GM12878 (cell line): Measurements from ENCODE around the gene SRSF9. TPM values are rescaled to one million over a fixed set of nuclear protein-coding genes. Genes with fewer than 3 reads are reported as not detected.

Source experiments
- ATAC-seq: fragments of 200-7000 bp; cut with Tn5 transposase; 3 replicates; pipeline ENCODE4 v1.9.1; 2020; ENCODE audit warnings: mild to moderate bottlenecking, moderate library complexity
- BruUV-seq: library from RNA; stranded (reverse); fragments of 400-500 nt; replicated peaks from 2 replicates; lab custom pipeline; 2021; lab: Mats Ljungman, UMichigan
- CTCF ChIA-PET: fragments of 300-600 bp; sonication (Branson Sonifier 250); formaldehyde crosslinking; extraction: SDS; loops from one replicate; lab custom pipeline; 2021; ENCODE audit warnings: inconsistent platforms; lab: Yijun Ruan, JAX
- POLR2A ChIA-PET: fragments of 350-600 bp; formaldehyde crosslinking; extraction: SDS; loops from one replicate; lab custom pipeline; 2021; ENCODE audit warnings: inconsistent platforms; lab: Charles Lee
- RAD21 ChIA-PET: fragments of 300-600 bp; sonication (Branson Sonifier 250); formaldehyde crosslinking; loops from one replicate; lab custom pipeline; 2023; ENCODE audit warnings: antibody characterized with exemption; ENCODE audit not compliant: unreplicated experiment; lab: Charles Lee
- SMC1A ChIA-PET: fragments of 300-600 bp; sonication (Branson Sonifier 250); formaldehyde crosslinking; loops from one replicate; lab custom pipeline; 2023; ENCODE audit not compliant: unreplicated experiment, uncharacterized antibody; lab: Charles Lee
- DNase-seq: peaks from one replicate; pipeline ENCODE4 v3.0.0-alpha.2; 2011; ENCODE audit warnings: low read depth, low spot score
- FAIRE-seq: peaks from 3 replicates; lab custom pipeline; 2011; peaks lifted over from hg19 to GRCh38; lab: Jason Lieb, UNC
- H2AFZ ChIP-seq: 2 replicates; pipeline ENCODE4 v1.6.0; 2011; ENCODE audit warnings: low read depth, low read length, control low read depth; ENCODE audit not compliant: control insufficient read depth
- H3K27ac ChIP-seq: 2 replicates; pipeline ENCODE4 v1.5.1; 2011; ENCODE audit warnings: control low read depth; ENCODE audit not compliant: control insufficient read depth, insufficient read depth
- H3K27me3 ChIP-seq, 2 experiments: replicated peaks in 1 of 2; 2 replicates each; pipeline versions ENCODE4 v1.6.0 to v1.6.1; 2011; ENCODE audit warnings: low read length in 1 of 2; ENCODE audit not compliant: control insufficient read depth in 2 of 2, insufficient read depth in 2 of 2
- H3K36me3 ChIP-seq, 2 experiments: 2 replicates each; pipeline ENCODE4 v1.5.1; 2011; ENCODE audit warnings: low read length in 1 of 2; ENCODE audit not compliant: control insufficient read depth in 2 of 2, insufficient read depth in 2 of 2
- H3K4me1 ChIP-seq: 2 replicates; pipeline ENCODE4 v1.6.1; 2011; ENCODE audit warnings: mild to moderate bottlenecking, low read length, moderate library complexity, mixed read lengths; ENCODE audit not compliant: control insufficient read depth, insufficient read depth
- H3K4me2 ChIP-seq: 2 replicates; pipeline ENCODE4 v1.6.0; 2011; ENCODE audit warnings: control low read depth; ENCODE audit not compliant: control insufficient read depth, insufficient read depth
- H3K4me3 ChIP-seq: fragments of 200-600 bp; sonication (generic); 2 replicates; pipeline ENCODE4 v1.5.1; 2016
- H3K79me2 ChIP-seq: 2 replicates; pipeline ENCODE4 v1.6.0; 2011; ENCODE audit warnings: low read length; ENCODE audit not compliant: control insufficient read depth, insufficient read depth
- H3K9ac ChIP-seq: 2 replicates; pipeline ENCODE4 v1.8.0; 2011; ENCODE audit warnings: low read length, control low read depth, mixed read lengths; ENCODE audit not compliant: control insufficient read depth, insufficient read depth
- H3K9me3 ChIP-seq: replicated peaks from 3 replicates; pipeline ENCODE4 v1.5.1; 2011; ENCODE audit warnings: mild to moderate bottlenecking, low read length; ENCODE audit not compliant: control insufficient read depth, insufficient read depth
- H4K20me1 ChIP-seq: 2 replicates; pipeline ENCODE4 v1.6.0; 2011; ENCODE audit not compliant: control insufficient read depth, insufficient read depth
- BHLHE40 ChIP-seq, 2 experiments: fragments of 450-650 bp in 1 of 2; IDR thresholded peaks; 2 replicates each; pipeline ENCODE4 v1.6.1; 2011 to 2017; ENCODE audit warnings: low read depth in 2 of 2, borderline replicate concordance in 1 of 2, improper control_type of control experiment in 1 of 2, low read length in 1 of 2, mild to moderate bottlenecking in 1 of 2
- CEBPB ChIP-seq, 2 experiments: fragments of 150-350 bp in 1 of 2; IDR thresholded peaks; 2 replicates each; pipeline ENCODE4 v1.6.1; 2012 to 2014; ENCODE audit warnings: low read depth in 2 of 2, low read length in 2 of 2, borderline replicate concordance in 1 of 2, inconsistent platforms in 1 of 2
- ESRRA ChIP-seq: IDR thresholded peaks from 2 replicates; pipeline ENCODE4 v1.6.1; 2012; ENCODE audit warnings: mild to moderate bottlenecking, low read length, improper control_type of control experiment
- ETV6 ChIP-seq, 2 experiments: fragments of 450-650 bp in 1 of 2; IDR thresholded peaks in 1 of 2; conservative IDR thresholded peaks in 1 of 2; 2 replicates each; pipeline ENCODE4 v1.6.1; 2014; ENCODE audit warnings: antibody characterized with exemption in 1 of 2, borderline replicate concordance in 1 of 2, low read depth in 1 of 2, mild to moderate bottlenecking in 1 of 2, moderate library complexity in 1 of 2
- IRF4 ChIP-seq: IDR thresholded peaks from 2 replicates; pipeline ENCODE4 v1.6.1; 2011; ENCODE audit warnings: low read depth, low read length
- NR2F1 ChIP-seq: fragments of 450-650 bp; conservative IDR thresholded peaks from 2 replicates; pipeline ENCODE4 v1.6.1; 2017; ENCODE audit warnings: mild to moderate bottlenecking
- PAX5 ChIP-seq: IDR thresholded peaks from 2 replicates; pipeline ENCODE4 v1.6.1; 2011; ENCODE audit warnings: low read depth, low read length, borderline replicate concordance
- RB1 ChIP-seq: fragments of 450-650 bp; formaldehyde crosslinking; IDR thresholded peaks from 2 replicates; pipeline ENCODE4 v1.6.1; 2017; ENCODE audit warnings: mild to moderate bottlenecking, borderline replicate concordance
- RBBP5 ChIP-seq: fragments of 200-600 bp; sonication (generic); conservative IDR thresholded peaks from 2 replicates; pipeline ENCODE4 v1.6.1; 2016
- STAT3 ChIP-seq: IDR thresholded peaks from 2 replicates; pipeline ENCODE4 v1.6.1; 2011; ENCODE audit warnings: low read depth, low read length, improper control_type of control experiment
- TBL1XR1 ChIP-seq: IDR thresholded peaks from 2 replicates; pipeline ENCODE4 v1.6.1; 2012; ENCODE audit warnings: low read depth, low read length, improper control_type of control experiment
- TCF12 ChIP-seq: IDR thresholded peaks from 2 replicates; pipeline ENCODE4 v1.6.1; 2011; ENCODE audit warnings: low read depth, mild to moderate bottlenecking, low read length
- ZBED1 ChIP-seq: IDR thresholded peaks from 2 replicates; pipeline ENCODE4 v1.6.1; 2016; ENCODE audit warnings: borderline replicate concordance
- WGBS: methylation state at CpG from one replicate; pipeline ENCODE4 v1.1.6; 2016; ENCODE audit warnings: low lambda C conversion rate; ENCODE audit not compliant: insufficient replicate concordance, insufficient coverage; ENCODE audit errors: missing lambda C conversion rate; 5-methylcytosine and 5-hydroxymethylcytosine counted together
- in situ Hi-C: fragments of 300-500 bp; cut with MboI; formaldehyde crosslinking; loops from 9 replicates; pipeline ENCODE4 v1.14.3; 2018; ENCODE audit warnings: mixed read lengths
- intact Hi-C: fragments of 100-400 bp; cut with micrococcal nuclease; formaldehyde crosslinking; loops from one replicate; pipeline ENCODE4 v1.14.2; 2022; ENCODE audit not compliant: unreplicated experiment
- polyA plus RNA-seq, 11 experiments: library from polyadenylated mRNA; depleted of rRNA in 4 of 11; unstranded in 6 of 11; stranded (reverse) in 5 of 11; fragments of >200 nt; fragmentation: Nextera tagmentation in 4 of 11; fragmentation: Illumina TruSeq in 1 of 11; extraction: Ambion mirVana in 4 of 11; extraction: Trizol in 1 of 11; gene quantifications; 1 replicate in 1 of 11; 2 replicates in 10 of 11; pipeline versions ENCODE4 v1.2.1 to v1.2.3, GENCODE V29; 2011 to 2016; ENCODE audit warnings: inconsistent platforms in 2 of 11, missing spikeins in 2 of 11, low read depth in 1 of 11
- total RNA-seq, 4 experiments: library from RNA; depleted of rRNA in 3 of 4; stranded (reverse); fragments of >200 nt in 3 of 4; fragmentation: Illumina TruSeq in 1 of 4; extraction: Trizol in 1 of 4; gene quantifications; 2 replicates each; pipeline versions ENCODE4 v1.2.1 to v1.2.3, GENCODE V29; 2013 to 2021
- TF ChIP-seq, protein P1 (sequence below): fragments of 450-650 bp; IDR thresholded peaks from 2 replicates; pipeline ENCODE4 v1.6.1; 2017; ENCODE audit warnings: antibody characterized with exemption, mild to moderate bottlenecking, moderate library complexity
- TF ChIP-seq, protein P2 (sequence below): IDR thresholded peaks from 2 replicates; pipeline ENCODE4 v1.6.1; 2012; ENCODE audit warnings: low read depth, low read length, improper control_type of control experiment

The SRSF9 gene
- total and polyA plus RNA-seq, 10 of the 15 experiments (the other 5 are each of a cell fraction or from before 2014, with no cell fraction given) = 56.2 to 510 (median 186) TPM

DNA sequence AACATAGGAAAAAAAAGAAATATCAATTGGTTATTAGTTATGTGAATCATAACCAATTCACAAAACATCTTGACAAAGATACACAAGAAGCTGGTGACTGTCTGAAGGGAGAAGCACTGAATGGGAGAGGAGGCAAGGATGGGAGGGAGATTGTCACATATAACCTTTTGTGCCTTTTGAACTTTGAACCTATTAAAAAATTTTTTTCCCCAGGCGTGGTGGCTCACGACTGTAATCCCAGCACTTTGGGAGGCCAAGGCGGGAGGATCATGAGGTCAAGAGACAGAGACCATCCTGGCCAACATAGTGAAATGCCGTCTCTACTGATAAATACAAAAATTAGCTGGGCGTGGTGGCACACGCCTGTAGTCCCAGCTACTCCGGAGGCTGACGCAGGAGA, 39.0 kb upstream of the SRSF9 start:
- Histone ChIP-seq H3K9me3 (no peaks in the 10 kb centered on the region), H3K27me3 (no peaks in the 10 kb centered on the region), H2AFZ (no peak overlapping the region), H3K36me3 (peaks cover 0 to 16% of the 10 kb centered on the region in 2 experiments; a peak in 2 of 4 replicates), H3K79me2 (no peaks in the 10 kb centered on the region), H3K27ac (no peak overlapping the region), H4K20me1 (no peaks in the 10 kb centered on the region), H3K4me1 (no peaks in the 10 kb centered on the region), H3K4me3 (no peak overlapping the region), H3K4me2 (no peak overlapping the region), H3K9ac (no peak overlapping the region)
- TF ChIP-seq, protein P1, sequence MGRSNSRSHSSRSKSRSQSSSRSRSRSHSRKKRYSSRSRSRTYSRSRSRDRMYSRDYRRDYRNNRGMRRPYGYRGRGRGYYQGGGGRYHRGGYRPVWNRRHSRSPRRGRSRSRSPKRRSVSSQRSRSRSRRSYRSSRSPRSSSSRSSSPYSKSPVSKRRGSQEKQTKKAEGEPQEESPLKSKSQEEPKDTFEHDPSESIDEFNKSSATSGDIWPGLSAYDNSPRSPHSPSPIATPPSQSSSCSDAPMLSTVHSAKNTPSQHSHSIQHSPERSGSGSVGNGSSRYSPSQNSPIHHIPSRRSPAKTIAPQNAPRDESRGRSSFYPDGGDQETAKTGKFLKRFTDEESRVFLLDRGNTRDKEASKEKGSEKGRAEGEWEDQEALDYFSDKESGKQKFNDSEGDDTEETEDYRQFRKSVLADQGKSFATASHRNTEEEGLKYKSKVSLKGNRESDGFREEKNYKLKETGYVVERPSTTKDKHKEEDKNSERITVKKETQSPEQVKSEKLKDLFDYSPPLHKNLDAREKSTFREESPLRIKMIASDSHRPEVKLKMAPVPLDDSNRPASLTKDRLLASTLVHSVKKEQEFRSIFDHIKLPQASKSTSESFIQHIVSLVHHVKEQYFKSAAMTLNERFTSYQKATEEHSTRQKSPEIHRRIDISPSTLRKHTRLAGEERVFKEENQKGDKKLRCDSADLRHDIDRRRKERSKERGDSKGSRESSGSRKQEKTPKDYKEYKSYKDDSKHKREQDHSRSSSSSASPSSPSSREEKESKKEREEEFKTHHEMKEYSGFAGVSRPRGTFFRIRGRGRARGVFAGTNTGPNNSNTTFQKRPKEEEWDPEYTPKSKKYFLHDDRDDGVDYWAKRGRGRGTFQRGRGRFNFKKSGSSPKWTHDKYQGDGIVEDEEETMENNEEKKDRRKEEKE = no peak
- ChIA-PET RAD21 (no interaction called here), CTCF (interaction anchor here (1.1 to 1.7 kb wide), 2 partner anchors 39 to 141 kb away, joined by 3 read pairs; partner anchors contain the start of gene SRSF9), SMC1A (no interaction called here), POLR2A (interaction anchor here (1.5 kb wide), 1 partner anchor 11 kb away, joined by 3 read pairs; no protein-coding TSS in a partner anchor)
- DNase-seq (no peak), FAIRE-seq (no peak), ATAC-seq (no peak)
- no TSS peak for BruUV-seq
- in situ Hi-C loops = no loop called here
- WGBS = 97% methylated on average over 8 of the region's 8 CpGs
- intact Hi-C loops = no loop called here

DNA sequence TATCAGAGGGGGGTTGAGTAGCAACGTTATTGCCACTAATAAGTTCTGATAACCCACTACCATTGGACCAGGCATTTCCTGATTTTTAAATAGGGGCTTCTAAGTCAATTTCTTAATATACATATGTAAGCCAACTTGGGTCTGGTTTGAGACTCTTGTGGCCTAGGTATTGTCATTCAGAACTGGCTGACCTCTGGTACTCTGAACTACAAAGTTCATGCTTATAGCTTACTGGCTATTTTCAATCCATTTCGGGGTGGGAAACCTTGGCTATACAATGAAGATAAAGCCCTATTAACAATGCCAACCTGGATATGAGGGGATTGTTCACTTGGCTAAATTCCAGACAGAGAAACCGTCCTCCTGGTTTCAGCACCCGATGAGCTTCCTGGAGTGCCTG, 35.0 kb upstream of the SRSF9 start:
- SMC1A ChIA-PET = no interaction called here
- H3K9ac ChIP-seq = no peak overlapping the region
- ATAC-seq (no peak), DNase-seq (no peak), FAIRE-seq (no peak)
- H3K27me3 ChIP-seq = no peaks in the 10 kb centered on the region
- H3K79me2 ChIP-seq = no peaks in the 10 kb centered on the region
- TF ChIP-seq ESRRA = no peak
- TF ChIP-seq RB1 = no peak
- TF ChIP-seq TCF12 = no peak
- no peak for TF ChIP-seq CEBPB (IDR thresholded peaks at IDR 0.05; ENCODE audit: borderline replicate concordance in 1 of 2, low read depth in 2 of 2, low read length in 2 of 2)
- no peak for TF ChIP-seq STAT3
- no peak for TF ChIP-seq NR2F1
- no peak for TF ChIP-seq IRF4
- TF ChIP-seq BHLHE40 (IDR thresholded peaks at IDR 0.05; ENCODE audit: borderline replicate concordance in 1 of 2, low read depth in 2 of 2, low read length in 1 of 2) = no peak
- no peak for TF ChIP-seq ZBED1
- no peak for TF ChIP-seq PAX5
- TF ChIP-seq ETV6 (conservative IDR thresholded peaks at IDR 0.05 in 1 of 2, IDR thresholded peaks at IDR 0.05 in 1 of 2; ENCODE audit: borderline replicate concordance in 1 of 2, low read depth in 1 of 2) = no peak
- TF ChIP-seq TBL1XR1 = no peak
- TF ChIP-seq, protein P2, sequence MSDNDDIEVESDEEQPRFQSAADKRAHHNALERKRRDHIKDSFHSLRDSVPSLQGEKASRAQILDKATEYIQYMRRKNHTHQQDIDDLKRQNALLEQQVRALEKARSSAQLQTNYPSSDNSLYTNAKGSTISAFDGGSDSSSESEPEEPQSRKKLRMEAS = no peak
- TF ChIP-seq RBBP5 = no peak
- no TSS peak for BruUV-seq
- no peaks in the 10 kb centered on the region for H4K20me1 ChIP-seq
- H3K36me3 ChIP-seq = peaks cover 0 to 14% of the 10 kb centered on the region in 2 experiments; a peak in 2 of 4 replicates
- H3K4me2 ChIP-seq = no peak overlapping the region
- H3K4me1 ChIP-seq = no peaks in the 10 kb centered on the region
- CTCF ChIA-PET = interaction anchor here (1.5 kb wide), 1 partner anchor 46 kb away, joined by 4 read pairs; no protein-coding TSS in a partner anchor
- in situ Hi-C loops = no loop called here
- H3K9me3 ChIP-seq = no peaks in the 10 kb centered on the region
- H3K27ac ChIP-seq = no peak overlapping the region
- no peak overlapping the region for H3K4me3 ChIP-seq
- POLR2A ChIA-PET = interaction anchor here (0.9 kb wide), 1 partner anchor 8 kb away, joined by 3 read pairs; the partner anchor contains the start of gene DYNLL1
- H2AFZ ChIP-seq = no peak overlapping the region
- WGBS = 99% methylated on average over 4 of the region's 4 CpGs
- RAD21 ChIA-PET = no interaction called here
- intact Hi-C loops = no loop called here
